Lower leg skin (tissue), 4 donors: Measurements from ENCODE around the gene NTRK2. TPM values are rescaled to one million over a fixed set of nuclear protein-coding genes. Genes with fewer than 3 reads are reported as not detected.

Source experiments
- DNase-seq, 2 donors: peaks; one replicate each; pipeline ENCODE4 v3.0.0-alpha.2; 2019; ENCODE audit warnings: low spot score in 2 of 2
- H3K4me3 ChIP-seq: fragments of 200-600 bp; sonication (generic); 2 replicates; pipeline ENCODE4 v1.5.1; 2017; ENCODE audit warnings: mild to moderate bottlenecking, low read depth; ENCODE audit not compliant: poor library complexity, severe bottlenecking
- CTCF ChIP-seq, 3 donors: fragments of 450-650 bp; IDR thresholded peaks; one replicate each; pipeline ENCODE4 v1.5.1; 2016; ENCODE audit warnings: antibody characterized with exemption in 3 of 3, mild to moderate bottlenecking in 3 of 3, moderate library complexity in 2 of 3
- POLR2A ChIP-seq, 2 donors: fragments of 450-650 bp; IDR thresholded peaks; one replicate each; pipeline ENCODE4 v1.6.1; 2016 to 2017; ENCODE audit warnings: antibody characterized with exemption in 2 of 2, mild to moderate bottlenecking in 1 of 2, moderate library complexity in 1 of 2
- WGBS, 2 donors: methylation state at CpG; one replicate each; pipeline ENCODE4 v1.1.5; 2018; 5-methylcytosine and 5-hydroxymethylcytosine counted together
- intact Hi-C: fragments of 100-400 bp; cut with DNase I; formaldehyde crosslinking; loops from one replicate; pipeline ENCODE4 v1.15.0; 2023; ENCODE audit warnings: low total_unique reads
- total RNA-seq, 4 donors: library from RNA; depleted of rRNA; stranded (reverse); fragments of >200 nt; gene quantifications; one replicate each; pipeline ENCODE4 v1.1.0, GENCODE V29; 2016

NTRK2 gene
- total RNA-seq, 4 donors from 2014 or later = 6.2 to 16.3 (median 10.3) TPM

- intact Hi-C loops = no loop called here
- H3K4me3 ChIP-seq = no peak overlapping the region
- TF ChIP-seq POLR2A (IDR thresholded peaks at IDR 0.05) (no peak), CTCF (IDR thresholded peaks at IDR 0.05) (no peak)
- no peak for DNase-seq
- whole genome bisulfite sequencing, 2 donors = 77 to 85% methylated on average over 3 of the region's 3 CpGs
Observed at GRCh38 chr9:84812847-84813246, 143.3 kb downstream of the NTRK2 start.

- no peak overlapping the region for H3K4me3 ChIP-seq
- no peak for DNase-seq
- whole genome bisulfite sequencing, 2 donors = 97 to 100% methylated on average over 1 of the region's 1 CpG
- TF ChIP-seq CTCF (IDR thresholded peaks at IDR 0.05) (no peak), POLR2A (IDR thresholded peaks at IDR 0.05) (no peak)
- intact Hi-C loops = no loop called here
Observed at GRCh38 chr9:84815554-84815953, 146.0 kb downstream of the NTRK2 start.

GRCh38 chr9:84817038-84817437 lies 147.5 kb downstream of the NTRK2 start:
- WGBS, 2 donors = 82 to 88% methylated on average over 6 of the region's 6 CpGs
- no peak for TF ChIP-seq POLR2A (IDR thresholded peaks at IDR 0.05)
- TF ChIP-seq CTCF (IDR thresholded peaks at IDR 0.05) = no peak
- no peak overlapping the region for H3K4me3 ChIP-seq
- intact Hi-C loops = no loop called here
- DNase-seq = no peak

- no peak overlapping the region for H3K4me3 ChIP-seq
- intact Hi-C loops = no loop called here
- TF ChIP-seq CTCF (IDR thresholded peaks at IDR 0.05) = no peak
- TF ChIP-seq POLR2A (IDR thresholded peaks at IDR 0.05) = no peak
- DNase-seq = no peak
- 76 to 89% methylated on average over 9 of the region's 9 CpGs for WGBS, 2 donors
Observed at GRCh38 chr9:84818791-84819190, 149.3 kb downstream of the NTRK2 start.

- H3K4me3 ChIP-seq = no peak overlapping the region
- TF ChIP-seq CTCF (IDR thresholded peaks at IDR 0.05) = no peak
- TF ChIP-seq POLR2A (IDR thresholded peaks at IDR 0.05) = no peak
- WGBS, 2 donors = 84 to 90% methylated on average over 8 of the region's 8 CpGs
- no peak for DNase-seq
- intact Hi-C loops = no loop called here
Observed at GRCh38 chr9:84819491-84819991, 150.0 kb downstream of the NTRK2 start.

GRCh38 chr9:84821431-84821830 lies 151.9 kb downstream of the NTRK2 start:
- WGBS, 2 donors = 10 to 31% methylated on average over 1 of the region's 1 CpG
- intact Hi-C loops = no loop called here
- no peak overlapping the region for H3K4me3 ChIP-seq
- no peak for TF ChIP-seq POLR2A (IDR thresholded peaks at IDR 0.05)
- no peak for TF ChIP-seq CTCF (IDR thresholded peaks at IDR 0.05)
- no peak for DNase-seq
